ENCODE measurements around the gene TAAR8. TPM values are rescaled to one million over a fixed set of nuclear protein-coding genes. Genes with fewer than 3 reads are reported as not detected.

TAAR8 gene, protein sequence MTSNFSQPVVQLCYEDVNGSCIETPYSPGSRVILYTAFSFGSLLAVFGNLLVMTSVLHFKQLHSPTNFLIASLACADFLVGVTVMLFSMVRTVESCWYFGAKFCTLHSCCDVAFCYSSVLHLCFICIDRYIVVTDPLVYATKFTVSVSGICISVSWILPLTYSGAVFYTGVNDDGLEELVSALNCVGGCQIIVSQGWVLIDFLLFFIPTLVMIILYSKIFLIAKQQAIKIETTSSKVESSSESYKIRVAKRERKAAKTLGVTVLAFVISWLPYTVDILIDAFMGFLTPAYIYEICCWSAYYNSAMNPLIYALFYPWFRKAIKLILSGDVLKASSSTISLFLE
- total RNA-seq (ENCODE audit: low replicate concordance) = not detected in 2 replicates

DNA sequence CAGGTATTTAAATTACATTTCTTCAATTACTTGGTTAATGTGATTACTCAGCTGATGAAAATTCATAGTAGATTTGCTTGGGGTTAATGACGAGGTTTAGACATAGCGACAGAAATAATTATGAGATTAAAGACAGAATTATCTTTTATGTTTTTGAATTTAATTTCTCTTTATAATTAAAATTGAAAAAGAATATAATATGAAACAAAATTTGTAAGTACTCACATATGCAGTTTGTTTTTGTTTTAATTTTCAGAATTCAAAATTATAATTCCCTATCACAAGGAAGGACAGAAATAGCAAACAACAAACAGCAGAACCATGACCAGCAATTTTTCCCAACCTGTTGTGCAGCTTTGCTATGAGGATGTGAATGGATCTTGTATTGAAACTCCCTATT, at the start of gene TAAR8:
Gene TAAR8 (plus strand): TSS at position 301 of the 400 bp plus-strand sequence. CDS start 21 bp downstream, at position 322.
- H3K4me3 ChIP-seq (ENCODE audit: low read depth, low read length) = no peak within 1 kb of the TSS
- TF ChIP-seq, protein P1, sequence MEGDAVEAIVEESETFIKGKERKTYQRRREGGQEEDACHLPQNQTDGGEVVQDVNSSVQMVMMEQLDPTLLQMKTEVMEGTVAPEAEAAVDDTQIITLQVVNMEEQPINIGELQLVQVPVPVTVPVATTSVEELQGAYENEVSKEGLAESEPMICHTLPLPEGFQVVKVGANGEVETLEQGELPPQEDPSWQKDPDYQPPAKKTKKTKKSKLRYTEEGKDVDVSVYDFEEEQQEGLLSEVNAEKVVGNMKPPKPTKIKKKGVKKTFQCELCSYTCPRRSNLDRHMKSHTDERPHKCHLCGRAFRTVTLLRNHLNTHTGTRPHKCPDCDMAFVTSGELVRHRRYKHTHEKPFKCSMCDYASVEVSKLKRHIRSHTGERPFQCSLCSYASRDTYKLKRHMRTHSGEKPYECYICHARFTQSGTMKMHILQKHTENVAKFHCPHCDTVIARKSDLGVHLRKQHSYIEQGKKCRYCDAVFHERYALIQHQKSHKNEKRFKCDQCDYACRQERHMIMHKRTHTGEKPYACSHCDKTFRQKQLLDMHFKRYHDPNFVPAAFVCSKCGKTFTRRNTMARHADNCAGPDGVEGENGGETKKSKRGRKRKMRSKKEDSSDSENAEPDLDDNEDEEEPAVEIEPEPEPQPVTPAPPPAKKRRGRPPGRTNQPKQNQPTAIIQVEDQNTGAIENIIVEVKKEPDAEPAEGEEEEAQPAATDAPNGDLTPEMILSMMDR (IDR thresholded peaks at IDR 0.05; ENCODE audit: insufficient read depth, low read length) = no peak
- DNase-seq (ENCODE audit: low read depth) = no peak

DNA sequence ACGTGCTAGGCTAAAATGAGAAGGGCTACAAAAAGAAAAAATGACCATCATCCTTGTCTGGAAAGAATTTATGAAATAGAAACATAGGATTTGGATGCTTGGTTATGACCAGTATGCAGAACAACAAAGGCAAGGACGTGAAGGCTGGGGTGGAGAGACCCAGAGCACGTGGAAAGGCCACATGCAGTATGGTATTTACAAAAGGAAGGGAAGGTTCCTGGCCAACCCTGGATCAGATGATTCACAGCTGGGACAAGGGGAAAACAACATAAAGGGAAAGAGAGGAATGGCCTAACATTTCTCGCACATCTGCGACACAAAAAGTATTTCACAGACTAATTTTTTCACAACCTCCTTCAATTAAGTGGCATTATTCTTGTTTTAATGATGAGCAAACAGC, 47.7 kb upstream of the TAAR8 start:
- no peak overlapping the region for H3K4me3 ChIP-seq (ENCODE audit: low read depth, low read length)
- DNase-seq (ENCODE audit: low read depth) = no peak
- TF ChIP-seq, protein P1 (IDR thresholded peaks at IDR 0.05; ENCODE audit: insufficient read depth, low read length) = no peak

DNA sequence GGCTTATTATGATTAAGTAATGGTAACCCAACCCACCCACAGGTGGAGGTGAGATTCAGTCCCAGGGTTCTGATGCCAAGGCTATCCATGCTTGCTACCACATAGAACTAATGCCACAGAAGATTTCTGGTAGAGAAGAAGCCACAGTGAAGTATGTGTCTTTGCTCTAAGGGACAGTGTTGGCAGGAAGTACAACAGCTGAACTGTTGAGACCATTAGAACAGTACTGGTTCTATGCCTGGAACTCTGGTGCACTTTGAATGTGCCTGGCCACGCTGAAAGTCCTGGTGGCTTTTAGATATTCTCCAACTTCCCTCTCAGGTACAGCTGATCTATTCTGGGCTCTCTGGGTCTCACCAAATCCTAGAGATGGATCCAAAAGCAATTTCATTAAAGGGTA, 47.3 kb upstream of the TAAR8 start:
- TF ChIP-seq, protein P1 (IDR thresholded peaks at IDR 0.05; ENCODE audit: insufficient read depth, low read length) = no peak
- H3K4me3 ChIP-seq (ENCODE audit: low read depth, low read length) = no peak overlapping the region
- no peak for DNase-seq (ENCODE audit: low read depth)

DNA sequence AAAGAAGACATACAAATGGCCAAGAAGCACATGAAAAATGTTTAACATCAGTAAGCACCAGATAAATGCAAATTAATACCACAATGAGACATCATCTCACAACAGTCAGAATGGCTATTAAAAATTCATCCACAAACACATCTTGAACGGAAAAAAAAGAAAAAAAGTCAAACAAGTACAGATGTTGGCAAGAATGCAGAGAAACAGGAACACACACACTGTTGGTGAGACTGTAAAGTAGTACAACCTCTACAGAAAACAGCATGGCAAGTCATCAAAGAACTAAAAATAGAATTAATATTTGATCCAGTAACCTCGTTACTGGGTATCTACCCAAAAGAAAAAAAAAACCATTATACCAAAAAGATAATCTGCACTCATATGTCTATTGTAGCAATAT, 46.0 kb upstream of the TAAR8 start:
- no peak for DNase-seq (ENCODE audit: low read depth)
- TF ChIP-seq, protein P1 (IDR thresholded peaks at IDR 0.05; ENCODE audit: insufficient read depth, low read length) = no peak
- no peak overlapping the region for H3K4me3 ChIP-seq (ENCODE audit: low read depth, low read length)

DNA sequence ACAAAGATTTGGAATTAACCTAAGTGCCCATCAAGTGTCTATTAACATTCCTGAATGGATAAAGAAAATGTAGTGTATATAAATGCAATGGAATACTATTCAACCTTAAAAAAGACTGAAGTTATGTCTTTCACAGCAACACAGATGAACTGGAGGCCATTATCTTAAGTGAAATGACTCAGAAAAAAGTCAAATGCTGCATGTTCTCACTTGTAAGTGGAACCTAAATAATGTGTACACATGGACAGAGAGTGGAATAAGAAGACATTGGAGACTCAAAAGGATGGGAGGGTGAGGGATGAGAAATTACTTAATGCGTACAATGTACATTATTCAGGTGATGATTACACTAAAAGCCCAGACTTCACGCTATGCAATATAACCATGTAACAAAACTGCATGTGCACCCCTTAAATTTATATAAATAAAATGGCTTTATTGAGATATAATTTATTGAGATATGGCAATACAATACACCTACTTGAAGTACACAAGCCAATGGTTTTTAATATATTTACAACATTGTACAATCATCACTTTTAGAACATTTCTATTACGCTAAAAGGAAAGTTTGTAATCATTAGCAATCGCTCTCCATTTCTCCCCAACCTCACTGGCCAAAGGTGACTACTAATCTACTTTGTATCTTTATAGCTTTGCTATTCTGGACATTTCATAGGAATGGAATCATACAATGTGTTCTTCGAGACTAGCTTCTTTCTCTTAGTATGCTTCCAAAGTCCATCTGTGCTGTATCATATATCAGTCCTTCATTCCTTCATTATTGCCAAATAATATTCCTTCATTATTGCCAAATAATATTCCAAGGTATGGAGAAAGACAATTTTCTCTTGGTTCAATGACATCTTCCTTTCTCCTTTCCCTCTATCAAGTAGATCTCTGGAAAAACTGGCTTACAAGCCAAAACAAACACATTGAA, 45.3 kb upstream of the TAAR8 start:
- H3K4me3 ChIP-seq (ENCODE audit: low read depth, low read length) = no peak overlapping the region
- DNase-seq (ENCODE audit: low read depth) = no peak
- TF ChIP-seq, protein P1 (IDR thresholded peaks at IDR 0.05; ENCODE audit: insufficient read depth, low read length) = no peak

DNA sequence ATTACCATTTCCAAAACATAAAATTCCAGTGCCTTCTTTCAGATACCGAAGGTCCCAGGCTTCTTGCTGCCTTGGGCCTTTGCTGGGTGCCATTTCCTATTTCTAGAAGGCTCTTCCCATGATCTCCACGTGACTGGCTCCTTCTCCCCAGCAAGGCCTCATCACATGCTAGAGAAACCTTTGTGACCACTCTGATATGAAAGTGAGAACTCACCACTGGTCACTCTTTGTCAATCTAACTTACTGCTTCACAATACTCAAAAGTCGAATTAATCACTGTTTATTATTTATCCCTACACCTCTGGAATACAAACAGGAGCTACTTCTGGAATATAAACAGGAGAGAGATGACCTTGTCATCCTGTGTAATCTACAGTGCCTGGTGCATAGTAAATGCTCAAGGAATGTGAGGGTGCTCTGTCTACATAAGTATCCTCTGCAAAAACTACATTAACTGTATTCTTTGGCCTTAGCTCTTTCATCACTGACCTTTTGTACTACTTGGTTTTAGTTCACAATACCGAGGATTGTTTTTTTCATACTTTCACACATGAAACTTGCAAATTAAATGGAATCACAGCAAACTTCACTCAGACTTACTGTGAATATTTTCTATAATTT, 41.2 kb upstream of the TAAR8 start:
- H3K4me3 ChIP-seq (ENCODE audit: low read depth, low read length) = peak overlapping the region; percentile 87
- DNase-seq (ENCODE audit: low read depth) = no peak
- TF ChIP-seq, protein P1 (IDR thresholded peaks at IDR 0.05; ENCODE audit: insufficient read depth, low read length) = no peak
